Suppressor macrophage treated with lipopolysaccharide for 4 hours (primary cell): Measurements from ENCODE around the gene ANKRD44.

ENCODE experiments used
- DNase-seq: peaks from one replicate; pipeline ENCODE4 v3.0.0-alpha.2; 2020

Gene ANKRD44

GRCh38 chr2:197170208-197170607 is 140.4 kb downstream of the ANKRD44 start:
- DNase-seq = no peak

DNA sequence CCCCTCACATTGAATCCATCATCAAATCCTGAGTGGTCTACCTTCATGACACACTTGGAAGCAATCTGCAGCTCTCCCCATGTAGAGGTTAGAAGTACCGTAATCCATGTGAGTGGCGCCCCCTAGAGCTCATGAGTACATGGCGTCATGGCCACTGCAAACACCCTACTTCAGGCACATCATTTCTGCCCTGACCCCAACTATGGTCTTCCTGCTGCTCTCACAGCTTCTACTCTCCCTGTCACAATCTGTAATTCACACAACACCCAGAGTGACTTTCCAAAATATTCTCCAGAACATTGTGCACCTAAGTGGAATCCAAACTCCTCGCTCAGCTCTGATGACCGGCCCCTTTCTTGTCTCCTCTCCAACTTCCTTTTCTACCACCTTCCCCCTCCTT is 141.9 kb downstream of the ANKRD44 start:
- peak; percentile 81 for DNase-seq

GRCh38 chr2:197167608-197168314 is 142.8 kb downstream of the ANKRD44 start:
- no peak for DNase-seq

DNA sequence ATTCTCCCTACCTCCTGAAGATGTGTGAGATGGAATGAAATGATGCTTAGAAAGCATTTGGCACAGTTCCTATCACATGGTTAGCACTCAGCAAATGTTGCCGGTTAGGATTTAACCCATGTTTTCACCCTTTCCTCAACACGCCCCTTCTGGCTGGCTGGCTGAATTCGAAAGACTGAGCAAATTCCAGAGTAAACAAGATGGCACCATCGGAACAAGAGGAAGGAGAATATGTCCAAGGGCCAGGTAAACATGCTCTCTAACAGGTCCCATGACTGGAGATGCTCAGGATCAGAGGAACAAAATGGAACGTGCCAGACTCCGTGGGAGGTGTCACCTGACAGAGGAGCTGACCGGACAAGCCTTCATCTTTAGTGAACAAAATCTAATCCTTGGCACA is 145.6 kb downstream of the ANKRD44 start:
- no peak for DNase-seq

- DNase-seq = no peak
These were observed 146.3 kb downstream of the ANKRD44 start for GRCh38 chr2:197164141-197164754.

DNA sequence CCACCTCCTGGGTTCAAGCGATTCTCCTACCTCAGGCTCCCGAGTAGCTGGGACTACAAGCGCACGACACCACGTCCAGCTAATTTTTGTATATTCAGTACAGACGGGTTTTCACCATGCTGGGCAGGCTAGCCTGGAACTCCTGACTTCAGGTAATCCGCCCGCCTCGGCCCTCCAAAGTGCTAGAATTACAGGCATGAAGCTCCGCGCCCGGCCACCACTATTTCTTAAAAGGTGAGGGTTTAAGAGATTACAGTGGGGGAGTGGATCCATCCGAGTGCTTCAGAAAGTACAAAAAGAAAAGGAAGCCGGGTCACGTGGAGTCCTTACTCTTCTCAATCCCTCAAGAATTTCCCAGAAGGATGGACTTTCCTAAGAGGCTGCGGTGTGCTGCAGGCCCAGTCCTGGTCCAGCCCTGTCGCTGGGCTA is 146.9 kb downstream of the ANKRD44 start:
- no peak for DNase-seq

DNA sequence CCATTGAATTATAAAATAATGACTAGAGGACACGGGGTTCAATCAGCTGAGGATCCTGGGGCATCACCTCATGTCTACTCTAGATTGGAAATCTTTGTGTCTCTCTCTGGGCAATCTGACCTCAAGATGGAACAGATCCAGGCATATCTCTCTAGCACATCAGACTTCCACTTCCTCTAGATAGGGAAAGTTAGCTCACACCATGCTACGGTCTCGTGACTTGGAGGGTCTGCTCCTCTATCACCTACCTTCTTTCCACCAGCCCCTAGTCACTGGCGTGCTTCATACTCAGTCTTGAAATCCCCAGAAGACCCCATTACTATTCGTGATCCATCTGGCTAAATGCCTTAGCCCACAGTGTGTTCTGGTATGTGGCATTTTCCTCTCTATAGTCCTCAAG is 148.8 kb downstream of the ANKRD44 start:
- no peak for DNase-seq

DNA sequence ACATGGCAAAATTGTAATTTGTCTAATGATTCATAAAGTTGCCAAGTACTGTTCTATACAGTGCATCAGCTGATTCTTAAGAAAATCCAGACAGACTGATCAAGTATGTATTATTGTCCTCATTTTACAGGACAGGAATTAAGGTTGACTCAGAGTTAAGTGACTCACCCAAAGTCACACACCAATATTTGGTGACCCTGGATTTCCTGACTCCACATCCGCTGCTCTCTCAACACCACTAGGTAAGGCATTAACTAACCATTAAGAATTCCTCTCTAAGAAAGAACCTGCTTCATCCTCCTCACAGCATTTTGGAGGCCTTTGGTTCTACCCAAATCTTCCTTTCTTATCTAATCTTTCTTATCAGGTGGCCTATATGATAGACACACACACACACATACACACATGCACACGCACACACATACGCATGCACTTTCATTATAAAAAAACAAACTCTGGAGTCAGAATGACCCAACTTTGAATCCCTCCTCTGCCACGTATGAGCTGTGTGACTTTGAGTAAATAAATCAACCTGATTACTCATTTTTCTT is 150.8 kb downstream of the ANKRD44 start:
- peak; percentile 70 for DNase-seq

GRCh38 chr2:197158591-197159550 is 151.7 kb downstream of the ANKRD44 start:
- no peak for DNase-seq

- no peak for DNase-seq
These were observed 152.6 kb downstream of the ANKRD44 start for GRCh38 chr2:197157879-197158537.

DNA sequence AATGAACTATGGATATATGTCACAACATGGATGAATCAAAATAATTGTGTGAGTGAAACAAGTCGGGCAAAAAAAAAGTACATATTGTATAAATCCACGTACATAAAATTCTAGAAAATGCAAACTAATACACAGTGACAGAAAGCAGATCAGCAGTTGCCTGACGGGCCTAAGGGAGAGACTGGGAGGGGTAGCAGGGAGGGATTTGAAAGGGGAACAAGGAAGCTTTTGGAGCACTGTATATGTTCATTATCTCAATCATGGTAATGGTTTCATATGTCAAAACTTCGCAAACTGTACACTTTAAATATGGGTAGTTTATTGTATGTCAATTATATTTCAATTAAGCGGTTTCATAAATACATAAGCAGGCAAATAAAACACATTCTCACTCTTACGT is 153.8 kb downstream of the ANKRD44 start:
- DNase-seq = peak; percentile 21

DNA sequence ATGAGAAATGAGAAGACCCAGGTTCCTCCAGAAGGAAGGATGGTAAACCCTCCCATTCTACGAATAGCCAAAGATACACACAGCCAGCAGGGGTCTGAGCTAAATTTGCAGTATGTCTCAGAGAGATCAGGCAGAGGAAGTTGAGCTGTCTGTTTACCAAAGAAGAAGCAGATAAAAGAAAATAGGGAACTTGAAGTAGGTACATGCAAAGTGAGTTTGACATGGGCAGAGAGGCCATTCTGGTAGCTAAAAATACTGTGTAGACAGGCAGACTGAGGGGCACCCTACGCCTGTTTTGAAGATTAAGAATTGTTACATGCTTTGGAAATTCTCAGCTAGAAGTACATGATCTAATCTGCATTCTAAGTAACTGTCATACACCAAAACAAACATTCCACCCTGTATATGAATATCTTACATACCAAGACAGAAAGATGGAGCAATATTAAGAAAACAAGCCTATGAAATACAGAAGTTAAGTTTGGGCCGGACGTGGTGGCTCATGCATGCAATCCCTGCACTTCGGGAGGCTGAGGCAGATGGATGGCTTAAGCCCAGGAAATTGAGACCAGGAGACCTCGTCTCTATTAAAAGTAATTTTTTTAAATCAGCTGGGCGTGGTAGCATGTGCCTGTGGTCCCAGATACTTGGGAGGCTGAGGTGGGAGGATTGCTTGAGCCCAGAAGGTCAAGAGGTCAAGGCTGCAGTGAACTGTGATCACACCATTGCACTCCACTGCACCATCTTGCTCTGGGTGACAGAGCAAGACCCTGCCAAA is 157.9 kb downstream of the ANKRD44 start:
- peak; percentile 69 for DNase-seq

GRCh38 chr2:197149546-197149945 is 161.0 kb downstream of the ANKRD44 start:
- no peak for DNase-seq

GRCh38 chr2:197148401-197148800 is 162.2 kb downstream of the ANKRD44 start:
- DNase-seq = no peak

DNA sequence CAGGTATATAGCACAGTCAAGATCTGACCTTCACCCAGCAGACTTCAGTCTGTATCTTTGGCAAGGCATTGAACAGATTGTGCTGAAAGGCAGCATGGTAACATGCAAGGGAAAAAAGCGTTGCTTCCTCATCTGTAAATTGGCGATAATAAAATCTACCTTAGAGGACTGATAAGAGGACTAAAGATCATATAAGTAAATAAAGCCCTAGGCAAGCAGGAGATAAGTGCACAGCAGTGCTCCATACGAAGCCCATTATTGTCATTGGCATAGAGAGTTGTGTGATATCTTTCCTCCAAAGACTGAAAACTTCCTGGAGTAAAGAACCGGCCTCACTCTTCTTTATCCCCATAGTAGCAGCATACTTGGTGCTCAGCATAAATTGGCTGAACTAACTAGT is 162.6 kb downstream of the ANKRD44 start:
- no peak for DNase-seq

DNA sequence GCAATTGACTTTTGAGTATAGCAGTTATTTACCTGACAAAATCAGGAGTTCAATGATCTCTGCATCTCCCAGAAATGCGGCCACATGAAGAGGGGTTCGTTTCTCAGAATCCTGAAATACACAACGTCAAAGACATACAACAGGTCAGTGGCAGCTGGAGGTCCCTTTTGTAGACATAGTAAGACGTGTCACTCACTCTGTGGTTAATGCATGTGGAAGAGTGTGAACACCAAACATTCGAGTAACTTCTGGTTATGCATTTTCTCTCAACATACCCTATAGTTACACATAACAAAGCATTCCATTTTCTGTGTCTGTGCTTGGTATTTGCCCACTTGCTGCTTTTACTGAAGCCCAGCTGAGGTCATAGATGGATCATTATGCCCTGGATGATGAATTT is 163.6 kb downstream of the ANKRD44 start:
- DNase-seq = no peak

- peak; percentile 83 for DNase-seq
These were observed 165.0 kb downstream of the ANKRD44 start for GRCh38 chr2:197145471-197146056.

- DNase-seq = no peak
These were observed 166.4 kb downstream of the ANKRD44 start for GRCh38 chr2:197144183-197144582.

- DNase-seq = peak; percentile 21
These were observed 168.7 kb downstream of the ANKRD44 start for GRCh38 chr2:197141702-197142473.

GRCh38 chr2:197140045-197140444 is 170.5 kb downstream of the ANKRD44 start:
- no peak for DNase-seq

DNA sequence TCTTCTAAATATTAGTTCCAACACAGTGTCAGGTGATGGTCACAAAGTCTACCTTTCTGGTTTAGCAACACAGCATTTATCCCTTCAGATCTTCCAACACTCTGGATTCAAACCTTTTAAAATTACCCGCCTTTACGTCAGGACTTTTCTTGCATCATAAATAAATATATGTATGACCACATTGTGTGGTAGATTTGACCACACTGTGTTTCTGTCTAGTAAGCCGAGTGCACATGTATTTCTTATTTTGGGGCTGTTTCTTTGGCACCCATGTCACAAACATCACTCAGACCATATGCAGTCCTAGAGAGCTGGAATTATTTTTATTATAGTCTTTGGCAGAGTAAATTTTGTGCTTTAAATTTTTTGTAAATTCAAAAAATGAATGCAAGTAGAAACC is 172.1 kb downstream of the ANKRD44 start:
- DNase-seq = peak; percentile 30
